Erythroblast (primary cell): ENCODE results near the gene MUC4.

ENCODE experiments used
- GATA1 ChIP-seq: IDR thresholded peaks from 2 replicates; pipeline ENCODE4 v1.6.1; 2011; ENCODE audit warnings: low read depth, mild to moderate bottlenecking, control low read depth, low read length, moderate library complexity
- POLR2A ChIP-seq: IDR thresholded peaks from 2 replicates; pipeline ENCODE4 v1.6.1; 2011; ENCODE audit warnings: mild to moderate bottlenecking, low read length

DNA sequence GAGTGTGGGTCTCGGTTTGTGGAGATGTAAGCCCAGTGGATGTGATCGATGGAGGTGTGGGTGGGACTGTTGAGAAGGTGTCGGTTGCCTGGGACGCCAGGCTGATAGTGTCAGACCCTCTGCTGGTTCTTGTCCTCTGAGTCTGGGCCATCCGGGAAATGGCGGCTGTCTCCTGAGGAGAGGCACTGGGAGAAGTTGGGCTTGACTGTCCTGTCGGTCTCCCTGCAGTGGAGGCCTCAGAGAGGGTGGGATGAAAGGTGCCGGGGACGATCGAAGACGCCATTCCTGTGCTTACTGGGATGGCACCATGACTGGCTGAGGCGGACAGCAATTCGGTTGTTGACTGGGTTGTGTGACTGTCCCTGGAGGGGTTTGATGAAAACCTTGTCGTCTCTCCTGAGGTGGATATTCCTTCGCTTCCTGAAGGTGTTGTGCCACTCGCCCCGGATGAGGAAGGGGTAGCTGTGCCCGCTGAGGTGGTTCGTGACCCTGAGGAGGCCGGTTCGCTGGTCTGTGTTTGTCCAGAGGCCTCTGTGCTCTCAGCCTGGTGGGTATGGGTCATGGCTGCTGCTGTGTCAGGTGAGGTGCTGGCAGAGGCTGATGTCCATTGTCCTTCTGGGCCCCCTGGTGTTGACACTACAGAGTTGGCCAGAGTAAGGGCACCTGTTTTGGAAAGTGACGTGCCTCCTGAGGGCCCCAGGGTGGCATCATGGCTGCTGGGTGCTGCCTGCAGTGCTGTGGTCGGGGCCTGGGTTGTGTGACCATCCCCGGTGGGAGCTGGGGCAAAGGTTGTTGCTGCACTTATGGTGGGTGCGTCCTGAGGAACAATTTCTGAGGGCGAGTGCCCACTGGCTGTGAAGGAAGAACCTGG, 22.8 kb downstream of the MUC4 start:
- TF ChIP-seq POLR2A (no peak), GATA1 (no peak)
